HepG2 (cell line): ENCODE data around the gene MEGF6. TPM values are rescaled to one million over a fixed set of nuclear protein-coding genes. Genes with fewer than 3 reads are reported as not detected.

ENCODE experiments used
- AKNA ChIP-seq: sonication (generic); formaldehyde crosslinking; IDR thresholded peaks from 2 replicates; pipeline ENCODE4 v1.4.0; 2020; ENCODE audit warnings: missing genetic modification reagents, borderline replicate concordance
- CENPX ChIP-seq: sonication (generic); formaldehyde crosslinking; IDR thresholded peaks from 2 replicates; pipeline ENCODE4 v1.9.0; 2021; ENCODE audit warnings: mild to moderate bottlenecking, missing genetic modification reagents, moderate library complexity
- HOXD1 ChIP-seq: sonication (generic); formaldehyde crosslinking; IDR thresholded peaks from 2 replicates; pipeline ENCODE4 v1.5.0; 2020; ENCODE audit warnings: missing genetic modification reagents
- MXD3 ChIP-seq: IDR thresholded peaks from 2 replicates; pipeline ENCODE4 v1.6.1; 2016; ENCODE audit warnings: mild to moderate bottlenecking, missing biosample characterization, missing genetic modification reagents
- ZKSCAN8 ChIP-seq: IDR thresholded peaks from 2 replicates; pipeline ENCODE4 v1.6.1; 2016; ENCODE audit warnings: borderline replicate concordance, missing genetic modification reagents, missing compliant biosample characterization
- ZNF670 ChIP-seq: sonication (generic); formaldehyde crosslinking; IDR thresholded peaks from 2 replicates; pipeline ENCODE4 v1.8.0; 2022; ENCODE audit warnings: mild to moderate bottlenecking, missing genetic modification reagents, borderline replicate concordance
- ZNF816 ChIP-seq: sonication (generic); formaldehyde crosslinking; IDR thresholded peaks from 2 replicates; pipeline ENCODE4 v1.8.0; 2022; ENCODE audit warnings: missing genetic modification reagents, mild to moderate bottlenecking, borderline replicate concordance
- polyA plus RNA-seq, 8 experiments: library from polyadenylated mRNA; depleted of rRNA in 3 of 8; stranded (reverse) in 7 of 8; unstranded in 1 of 8; fragments of >200 nt; fragmentation: Illumina TruSeq in 4 of 8; extraction: Trizol in 4 of 8; gene quantifications; 2 replicates each; pipeline versions ENCODE4 v1.2.1 to v1.2.3, GENCODE V29; 2011 to 2016; ENCODE audit warnings: low read depth in 4 of 8, missing spikeins in 1 of 8, mixed read lengths in 1 of 8; ENCODE audit not compliant: insufficient read depth in 1 of 8
- total RNA-seq, 5 experiments: library from RNA; depleted of rRNA; stranded (reverse); fragments of >200 nt; fragmentation: Illumina TruSeq; extraction: Trizol; gene quantifications; 2 replicates each; pipeline ENCODE4 v1.2.3, GENCODE V29; 2016; ENCODE audit warnings: low read depth in 1 of 5

Gene MEGF6
- total and polyA plus RNA-seq, 2 of the 13 experiments (the other 11 are each of a cell fraction or from before 2014, with no cell fraction given) = 1.9 TPM

GRCh38 chr1:3642919-3643675, 31.8 kb upstream of the MEGF6 start (continued):
- no peak for TF ChIP-seq CENPX (CRISPR knock-in tag)
- no peak for TF ChIP-seq HOXD1 (CRISPR knock-in tag)
- TF ChIP-seq ZKSCAN8 (CRISPR knock-in tag) = no peak
- TF ChIP-seq ZNF670 (CRISPR knock-in tag) = no peak
- no peak for TF ChIP-seq MXD3 (CRISPR knock-in tag)
- no peak for TF ChIP-seq ZNF816
- TF ChIP-seq AKNA (CRISPR knock-in tag) = no peak
